ENCODE results near the gene ADD3. TPM values are rescaled to one million over a fixed set of nuclear protein-coding genes. Genes with fewer than 3 reads are reported as not detected.

The ADD3 gene
- total and polyA plus RNA-seq, 10 of the 15 experiments (the other 5 are each of a cell fraction or from before 2014, with no cell fraction given) = 27.3 to 129 (median 67.8) TPM

GRCh38 chr10:110151971-110152370 is 144.2 kb downstream of the ADD3 start:
- in situ Hi-C loops (cut with MboI) = no loop called here
- no peak for FAIRE-seq
- POLR2A ChIA-PET = no interaction called here

GRCh38 chr10:110153396-110153795 is 145.6 kb downstream of the ADD3 start:
- SMC1A ChIA-PET (ENCODE audit: uncharacterized antibody, unreplicated experiment) = no interaction called here
- TF ChIP-seq IRF4 (IDR thresholded peaks at IDR 0.05; ENCODE audit: low read depth, low read length) = no peak
- no peak for TF ChIP-seq STAT3 (IDR thresholded peaks at IDR 0.05; ENCODE audit: low read depth, low read length)
- TF ChIP-seq PBX3 (IDR thresholded peaks at IDR 0.05; ENCODE audit: insufficient replicate concordance, low read depth, low read length) = peak; percentile 49
- TF ChIP-seq ZBTB4 (CRISPR knock-in tag; IDR thresholded peaks at IDR 0.05) = no peak
- peak; percentile 77 for TF ChIP-seq PKNOX1 (IDR thresholded peaks at IDR 0.05)
- TF ChIP-seq ZNF384 (IDR thresholded peaks at IDR 0.05; ENCODE audit: borderline replicate concordance, low read depth, low read length) = no peak
- TF ChIP-seq ZSCAN29 (IDR thresholded peaks at IDR 0.05) = no peak
- H4K20me1 ChIP-seq (ENCODE audit: control insufficient read depth, insufficient read depth) = no peaks in the 10 kb centered on the region
- H3K27me3 ChIP-seq (replicated peaks in 1 of 2; ENCODE audit: control insufficient read depth in 2 of 2, insufficient read depth in 2 of 2, low read length in 1 of 2) = peaks cover 2 to 3% of the 10 kb centered on the region in 2 experiments
- POLR2A ChIA-PET = no interaction called here
- H3K27ac ChIP-seq (ENCODE audit: control insufficient read depth, insufficient read depth) = no peak overlapping the region
- no peak for ATAC-seq
- no peaks in the 10 kb centered on the region for H3K79me2 ChIP-seq (ENCODE audit: control insufficient read depth, insufficient read depth, low read length)
- CTCF ChIA-PET = interaction anchor here (1.6 kb wide), 1 partner anchor 125 kb away, joined by 4 read pairs; no protein-coding TSS in a partner anchor
- intact Hi-C loops (cut with micrococcal nuclease; ENCODE audit: unreplicated experiment) (no loop called here), in situ Hi-C loops (cut with MboI) (no loop called here)
- BruUV-seq (replicated peaks) = no TSS peak
- H3K9me3 ChIP-seq (replicated peaks; ENCODE audit: control insufficient read depth, insufficient read depth, low read length) = no peaks in the 10 kb centered on the region
- H2AFZ ChIP-seq (ENCODE audit: control insufficient read depth, low read depth, low read length) = no peak overlapping the region
- no peak overlapping the region for H3K4me2 ChIP-seq (ENCODE audit: control insufficient read depth, insufficient read depth)
- no peak for FAIRE-seq
- no peaks in the 10 kb centered on the region for H3K36me3 ChIP-seq (ENCODE audit: control insufficient read depth in 2 of 2, insufficient read depth in 2 of 2, low read length in 1 of 2)
- no peak overlapping the region for H3K4me3 ChIP-seq
- H3K4me1 ChIP-seq (ENCODE audit: control insufficient read depth, insufficient read depth, low read length) = peaks cover 10% of the 10 kb centered on the region
- 9% methylated on average over 7 of the region's 7 CpGs for WGBS (ENCODE audit: insufficient coverage, insufficient replicate concordance, low lambda C conversion rate, missing lambda C conversion rate)
- RAD21 ChIA-PET (ENCODE audit: unreplicated experiment) = no interaction called here
- H3K9ac ChIP-seq (ENCODE audit: control insufficient read depth, insufficient read depth, low read length) = no peak overlapping the region
- DNase-seq (ENCODE audit: low read depth, low spot score) = no peak

More at GRCh38 chr10:110151971-110152370, 144.2 kb downstream of the ADD3 start:
- WGBS (ENCODE audit: insufficient coverage, insufficient replicate concordance, low lambda C conversion rate, missing lambda C conversion rate) = 12% methylated on average over 6 of the region's 6 CpGs
- DNase-seq (ENCODE audit: low read depth, low spot score) (no peak), ATAC-seq (no peak)
- Histone ChIP-seq H3K27me3 (replicated peaks in 1 of 2; ENCODE audit: control insufficient read depth in 2 of 2, insufficient read depth in 2 of 2, low read length in 1 of 2) (peaks cover 2 to 3% of the 10 kb centered on the region in 2 experiments), H3K9ac (ENCODE audit: control insufficient read depth, insufficient read depth, low read length) (no peak overlapping the region), H2AFZ (ENCODE audit: control insufficient read depth, low read depth, low read length) (no peak overlapping the region), H3K36me3 (ENCODE audit: control insufficient read depth in 2 of 2, insufficient read depth in 2 of 2, low read length in 1 of 2) (no peaks in the 10 kb centered on the region), H3K79me2 (ENCODE audit: control insufficient read depth, insufficient read depth, low read length) (no peaks in the 10 kb centered on the region), H3K4me3 (no peak overlapping the region), H4K20me1 (ENCODE audit: control insufficient read depth, insufficient read depth) (no peaks in the 10 kb centered on the region), H3K9me3 (replicated peaks; ENCODE audit: control insufficient read depth, insufficient read depth, low read length) (no peaks in the 10 kb centered on the region), H3K4me1 (ENCODE audit: control insufficient read depth, insufficient read depth, low read length) (peaks cover 6% of the 10 kb centered on the region), H3K27ac (ENCODE audit: control insufficient read depth, insufficient read depth) (no peak overlapping the region), H3K4me2 (ENCODE audit: control insufficient read depth, insufficient read depth) (no peak overlapping the region)
- ChIA-PET CTCF (no interaction called here), SMC1A (ENCODE audit: uncharacterized antibody, unreplicated experiment) (no interaction called here), RAD21 (ENCODE audit: unreplicated experiment) (no interaction called here)
- TF ChIP-seq ZZZ3 (IDR thresholded peaks at IDR 0.05; ENCODE audit: control insufficient read depth, insufficient read length, low read depth) (no peak), YBX1 (IDR thresholded peaks at IDR 0.05) (no peak), RAD51 (IDR thresholded peaks at IDR 0.05) (no peak), ZNF24 (IDR thresholded peaks at IDR 0.05) (no peak), NR2F1 (conservative IDR thresholded peaks at IDR 0.05) (no peak), TBL1XR1 (IDR thresholded peaks at IDR 0.05; ENCODE audit: low read depth, low read length) (no peak), STAT3 (IDR thresholded peaks at IDR 0.05; ENCODE audit: low read depth, low read length) (no peak), MTA2 (IDR thresholded peaks at IDR 0.05; ENCODE audit: low read depth) (no peak), SIX5 (IDR thresholded peaks at IDR 0.05; ENCODE audit: low read depth, low read length, severe bottlenecking) (no peak), TAF1 (IDR thresholded peaks at IDR 0.05; ENCODE audit: borderline replicate concordance, low read depth, low read length) (no peak)
- intact Hi-C loops (cut with micrococcal nuclease; ENCODE audit: unreplicated experiment) = no loop called here
- BruUV-seq (replicated peaks) = no TSS peak

All from GM12878 (cell line).